GM12875 (cell line): ENCODE data around the gene MAGEB3.
"Not testable (repeated sequence)": the region's sequence is repeated elsewhere in the genome, so short reads cannot be mapped to it uniquely, and the experiment has no call there.

Source experiments
- H3K4me3 ChIP-seq: one replicate; pipeline ENCODE4 v1.5.1; 2011; ENCODE audit warnings: low read depth, low read length, control low read depth
- CTCF ChIP-seq: IDR thresholded peaks from 2 replicates; pipeline ENCODE4 v1.5.1; 2011; ENCODE audit warnings: low read depth, mild to moderate bottlenecking, control low read depth, inconsistent platforms, low read length, moderate library complexity, borderline replicate concordance; ENCODE audit not compliant: insufficient read depth

Gene MAGEB3

GRCh38 chrX:30230395-30230794, at the start of gene MAGEB3:
Gene MAGEB3 (plus strand): TSS chrX:30230657. CDS start chrX:30235925, 5,268 bp downstream.
- no peak within 1 kb of the TSS for H3K4me3 ChIP-seq
- TF ChIP-seq CTCF: no peak

GRCh38 chrX:30181353-30181752, 49.1 kb upstream of the MAGEB3 start:
- no peak overlapping the region for H3K4me3 ChIP-seq

GRCh38 chrX:30183554-30183953, 46.9 kb upstream of the MAGEB3 start:
- no peak overlapping the region for H3K4me3 ChIP-seq
- TF ChIP-seq CTCF: no peak

More at GRCh38 chrX:30181353-30181752, 49.1 kb upstream of the MAGEB3 start:
- no peak for TF ChIP-seq CTCF

DNA sequence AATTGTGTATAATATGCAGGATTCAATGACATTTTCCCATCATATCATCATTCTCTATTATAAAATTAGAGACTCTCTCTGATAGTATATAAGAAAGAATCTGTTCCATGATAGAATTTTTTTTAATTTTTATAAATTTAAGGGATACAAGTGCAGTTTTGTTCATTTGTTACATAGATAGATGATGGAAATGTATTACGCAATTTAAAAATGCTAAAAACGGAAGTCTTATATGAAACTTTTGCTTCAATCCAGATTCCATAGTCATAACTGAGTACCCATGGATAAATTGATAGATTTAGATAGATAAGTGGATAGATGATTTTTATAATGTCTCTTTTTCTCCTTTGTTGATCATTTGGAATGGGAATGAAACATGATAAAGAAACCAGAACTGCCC, 40.0 kb upstream of the MAGEB3 start:
- H3K4me3 ChIP-seq: no peak overlapping the region
- no peak for TF ChIP-seq CTCF

- H3K4me3 ChIP-seq: not testable (repeated sequence)
Observed at GRCh38 chrX:30193910-30194309, 36.5 kb upstream of the MAGEB3 start.

GRCh38 chrX:30196322-30196721, 34.1 kb upstream of the MAGEB3 start:
- TF ChIP-seq CTCF: 0 out of 2 replicates have a peak, but pooled peaks have one; percentile 4
- H3K4me3 ChIP-seq: no peak overlapping the region

- H3K4me3 ChIP-seq: no peak overlapping the region
- TF ChIP-seq CTCF: no peak
Observed at GRCh38 chrX:30212172-30212571, 18.3 kb upstream of the MAGEB3 start.

DNA sequence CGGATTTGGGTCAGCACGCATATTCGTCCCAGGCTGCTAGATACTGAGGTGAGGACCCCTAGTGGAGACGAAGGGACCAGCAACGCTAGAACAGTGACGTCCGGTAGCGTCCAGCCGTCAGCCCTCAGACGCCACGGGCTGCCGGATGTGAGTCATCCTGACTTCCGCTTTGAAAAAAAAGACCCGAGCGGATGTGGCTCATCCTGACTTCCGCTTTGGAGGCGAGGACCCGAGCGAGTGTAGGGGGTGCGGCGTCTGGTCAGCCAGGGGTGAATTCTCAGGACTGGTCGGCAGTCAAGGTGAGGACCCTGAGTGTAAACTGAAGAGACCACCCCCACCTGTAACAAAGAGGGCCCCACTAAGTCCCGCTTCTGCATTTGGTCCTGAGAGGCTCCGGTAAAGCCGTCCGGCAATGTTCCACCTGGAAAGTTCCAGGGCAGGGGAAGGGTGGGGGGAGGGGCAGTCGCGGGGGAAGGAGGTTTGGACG, 15.1 kb upstream of the MAGEB3 start, which contains the start of gene MAGEB2:
Gene MAGEB2, plus strand, starts transcription at position 207 of the 487 bp plus-strand sequence. CDS start 3,018 bp downstream, outside the sequence.
- no peak within 1 kb of the TSS for H3K4me3 ChIP-seq
- TF ChIP-seq CTCF: peak; percentile 35; the same call in 1 of the 2 replicates
